Left lung (tissue), 10 donors: Measurements from ENCODE around the gene EZH1. TPM values are rescaled to one million over a fixed set of nuclear protein-coding genes. Genes with fewer than 3 reads are reported as not detected.

ENCODE experiments used
- ATAC-seq: fragments of 200-7000 bp; cut with Tn5 transposase; one replicate; pipeline ENCODE4 v1.9.1; 2020; ENCODE audit warnings: moderate library complexity
- DNase-seq, 4 donors: peaks; one replicate each; pipeline ENCODE4 v3.0.0-alpha.2; 2013 to 2020
- H3K27ac ChIP-seq, 2 donors: fragments of 200-600 bp; sonication (generic) in 1 of 2; one replicate each; pipeline versions ENCODE4 v1.5.0 to v1.8.0; 2020 to 2021
- H3K27me3 ChIP-seq, 2 donors: fragments of 200-600 bp; sonication (generic) in 1 of 2; one replicate each; pipeline versions ENCODE4 v1.5.0 to v1.8.0; 2020 to 2021
- H3K36me3 ChIP-seq, 2 donors: fragments of 200-600 bp; sonication (generic) in 1 of 2; one replicate each; pipeline versions ENCODE4 v1.5.0 to v1.8.0; 2020 to 2021
- H3K4me1 ChIP-seq, 2 donors: fragments of 200-600 bp; one replicate each; pipeline ENCODE4 v1.8.0; 2021
- H3K4me3 ChIP-seq, 2 donors: fragments of 200-600 bp; sonication (generic) in 1 of 2; one replicate each; pipeline versions ENCODE4 v1.5.0 to v1.8.0; 2020 to 2021; ENCODE audit warnings: mild to moderate bottlenecking in 1 of 2
- H3K9me3 ChIP-seq, 2 donors: fragments of 200-600 bp; sonication (generic) in 1 of 2; one replicate each; pipeline versions ENCODE4 v1.5.0 to v1.8.0; 2020 to 2021
- intact Hi-C, 2 donors: fragments of 100-400 bp; cut with DNase I; formaldehyde crosslinking; loops; one replicate each; pipeline versions ENCODE4 v1.11.2 to v1.14.2; 2022
- polyA plus RNA-seq, 6 donors: library from polyadenylated mRNA; unstranded; fragments of 120-200 nt; gene quantifications; one replicate each; pipeline ENCODE4 v1.2.1, GENCODE V29; 2013; ENCODE audit not compliant: insufficient read length in 6 of 6
- total RNA-seq, 2 donors: library from RNA; stranded (reverse); fragmentation: NEBNext Ultra II Directional; extraction: Animal tissue kit (Norgen Biotek cat#: 25700); gene quantifications; one replicate each; pipeline ENCODE4 v1.2.1, GENCODE V29; 2021
- TF ChIP-seq, protein P1 (sequence below), 2 donors: fragments of 200-600 bp; sonication (generic) in 1 of 2; IDR thresholded peaks; one replicate each; pipeline versions ENCODE4 v1.5.0 to v1.8.0; 2021; ENCODE audit warnings: antibody characterized with exemption in 2 of 2
- donor health status: DM: no; HTN: yes; CAD: no.
- donor health status: DM: no; HTN: no; CAD: no.

EZH1 gene
- total and polyA plus RNA-seq, 8 donors: 31.5 to 45.9 (median 36.8) TPM

DNA sequence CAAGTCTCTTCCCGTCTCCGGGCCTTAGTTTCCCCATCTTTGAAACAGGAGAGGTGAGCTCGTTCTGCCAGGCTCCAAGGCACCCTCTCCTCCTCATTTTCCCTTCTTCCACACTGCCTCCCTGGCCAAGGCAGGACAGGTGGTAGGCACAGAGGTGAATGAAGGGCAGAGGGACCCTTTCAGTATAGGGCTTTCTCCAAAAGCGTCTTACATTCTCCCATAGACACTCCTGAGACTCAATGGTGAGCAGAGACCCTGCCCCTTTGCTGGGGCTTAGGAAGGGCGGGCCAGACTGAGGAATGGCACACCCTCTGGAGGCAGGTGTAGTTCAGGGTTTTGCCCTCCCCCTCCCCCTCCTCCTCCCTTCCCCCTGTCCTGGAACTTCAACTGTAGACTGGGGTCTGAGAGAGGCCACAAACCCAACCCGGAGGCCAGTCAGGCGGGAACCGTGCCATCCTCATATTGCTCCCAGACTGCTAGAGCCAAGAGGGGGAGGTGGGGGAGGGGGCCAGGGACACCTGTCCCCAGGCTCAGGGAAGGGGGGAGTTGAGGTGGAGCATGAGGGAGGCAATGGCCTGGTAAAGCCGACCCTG lies 70.0 kb downstream of the EZH1 start:
- DNase-seq: no peak
- Histone ChIP-seq H3K27me3 (peaks cover 0 to 71% of the 10 kb centered on the region in 2 donors), H3K27ac (peak overlapping the region; percentile 80 to 86), H3K9me3 (no peaks in the 10 kb centered on the region), H3K4me1 (peaks cover 40 to 75% of the 10 kb centered on the region in 2 donors), H3K36me3 (peaks cover 0 to 33% of the 10 kb centered on the region in 2 donors), H3K4me3 (peak overlapping the region; percentile 86 to 90)
- TF ChIP-seq, protein P1, sequence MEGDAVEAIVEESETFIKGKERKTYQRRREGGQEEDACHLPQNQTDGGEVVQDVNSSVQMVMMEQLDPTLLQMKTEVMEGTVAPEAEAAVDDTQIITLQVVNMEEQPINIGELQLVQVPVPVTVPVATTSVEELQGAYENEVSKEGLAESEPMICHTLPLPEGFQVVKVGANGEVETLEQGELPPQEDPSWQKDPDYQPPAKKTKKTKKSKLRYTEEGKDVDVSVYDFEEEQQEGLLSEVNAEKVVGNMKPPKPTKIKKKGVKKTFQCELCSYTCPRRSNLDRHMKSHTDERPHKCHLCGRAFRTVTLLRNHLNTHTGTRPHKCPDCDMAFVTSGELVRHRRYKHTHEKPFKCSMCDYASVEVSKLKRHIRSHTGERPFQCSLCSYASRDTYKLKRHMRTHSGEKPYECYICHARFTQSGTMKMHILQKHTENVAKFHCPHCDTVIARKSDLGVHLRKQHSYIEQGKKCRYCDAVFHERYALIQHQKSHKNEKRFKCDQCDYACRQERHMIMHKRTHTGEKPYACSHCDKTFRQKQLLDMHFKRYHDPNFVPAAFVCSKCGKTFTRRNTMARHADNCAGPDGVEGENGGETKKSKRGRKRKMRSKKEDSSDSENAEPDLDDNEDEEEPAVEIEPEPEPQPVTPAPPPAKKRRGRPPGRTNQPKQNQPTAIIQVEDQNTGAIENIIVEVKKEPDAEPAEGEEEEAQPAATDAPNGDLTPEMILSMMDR (IDR thresholded peaks at IDR 0.05): no peak
- intact Hi-C loops: loop anchor here in 1 of 2 donors (5.0 kb wide), 1 partner anchor 98 kb away; the partner anchor contains the start of gene PSMC3IP
- no peak for ATAC-seq

DNA sequence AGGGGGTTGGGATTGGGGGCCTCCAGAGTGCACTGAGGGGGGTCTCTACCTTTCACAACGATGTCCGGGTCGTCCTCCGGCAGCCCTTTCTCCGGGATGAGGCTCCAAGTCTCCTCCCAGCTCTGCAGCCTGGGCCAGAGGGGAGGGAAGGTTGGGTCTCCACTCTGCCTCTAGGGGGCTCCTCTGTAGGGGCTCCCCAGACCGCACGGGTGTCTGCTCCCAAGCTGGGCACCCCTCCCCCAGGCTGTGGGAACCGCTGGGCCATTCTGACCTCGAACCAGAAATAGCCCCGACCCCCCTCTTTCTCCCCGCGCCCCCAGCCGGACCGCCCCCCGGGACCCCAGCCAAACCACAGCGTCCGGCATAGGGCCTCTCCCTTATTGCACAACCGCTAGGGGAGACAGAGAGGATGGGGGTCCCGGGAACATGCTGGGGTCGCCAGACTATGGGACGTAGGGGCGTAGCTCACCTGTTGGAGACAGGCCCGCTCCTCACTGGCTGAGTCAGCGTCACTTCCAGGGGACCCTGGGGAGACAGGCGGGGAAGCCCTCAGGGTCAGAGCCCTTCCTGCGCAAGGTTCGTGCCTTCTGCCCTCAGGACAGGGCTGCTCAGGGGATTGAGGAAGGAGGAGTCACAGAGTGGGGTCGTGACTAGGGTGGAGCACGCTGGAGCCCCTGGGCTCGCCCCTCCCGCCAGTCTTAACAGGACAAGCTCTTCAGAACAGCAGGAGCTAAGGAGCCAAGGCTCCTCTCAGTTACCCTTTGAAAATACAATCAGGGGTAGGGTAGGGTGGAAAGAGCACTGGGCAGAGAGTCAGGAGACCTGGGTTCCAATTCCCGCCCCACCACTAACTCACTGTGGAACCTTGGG lies 70.7 kb downstream of the EZH1 start:
- ATAC-seq (no peak), DNase-seq (peak in 1 of 4 donors; percentile 44)
- H3K9me3 ChIP-seq: no peaks in the 10 kb centered on the region
- TF ChIP-seq, protein P1 (IDR thresholded peaks at IDR 0.05): peak; percentile 30 to 56
- H3K27me3 ChIP-seq: peaks cover 0 to 78% of the 10 kb centered on the region in 2 donors
- H3K27ac ChIP-seq: peak overlapping the region in 1 of 2 donors; percentile 22
- peaks cover 32 to 71% of the 10 kb centered on the region in 2 donors for H3K4me1 ChIP-seq
- intact Hi-C loops: no loop called here
- peaks cover 0 to 40% of the 10 kb centered on the region in 2 donors for H3K36me3 ChIP-seq
- H3K4me3 ChIP-seq: peak overlapping the region; percentile 86 to 90

DNA sequence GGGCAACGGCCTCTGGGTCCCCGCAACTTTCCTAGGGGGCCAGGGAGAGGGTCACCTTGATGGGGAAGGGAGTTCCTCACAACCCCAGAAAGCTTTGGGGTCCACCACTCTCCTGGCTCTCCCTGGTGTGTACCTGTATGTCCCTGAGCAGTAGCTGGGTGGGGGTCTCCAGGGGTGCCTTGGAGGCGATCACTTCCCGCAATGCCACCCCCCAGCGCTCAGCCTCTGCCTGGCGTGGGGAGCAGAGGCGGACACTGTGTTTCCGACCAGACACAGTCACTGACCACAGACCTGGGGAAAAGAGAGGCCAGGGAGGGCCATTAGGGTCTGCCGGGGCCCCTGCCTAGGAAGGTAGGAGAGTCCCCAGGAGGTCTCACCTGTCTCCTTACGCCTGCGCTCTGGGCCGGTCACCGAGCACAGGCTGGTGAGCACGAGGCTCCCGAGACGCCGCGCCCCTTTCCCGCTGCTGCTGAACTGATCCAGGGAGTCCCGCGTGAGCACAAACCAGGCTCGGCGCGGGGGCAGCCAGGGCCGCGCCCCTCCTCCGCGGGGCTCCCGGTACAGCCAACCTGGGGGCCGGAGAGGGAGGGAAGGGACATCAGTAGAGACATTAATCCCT lies 71.5 kb downstream of the EZH1 start:
- DNase-seq: no peak
- TF ChIP-seq, protein P1 (IDR thresholded peaks at IDR 0.05): no peak
- Histone ChIP-seq H3K27ac (no peak overlapping the region), H3K27me3 (peaks cover 0 to 78% of the 10 kb centered on the region in 2 donors), H3K4me3 (peak overlapping the region in 1 of 2 donors; percentile 86), H3K36me3 (peaks cover 0 to 46% of the 10 kb centered on the region in 2 donors), H3K9me3 (no peaks in the 10 kb centered on the region), H3K4me1 (peaks cover 28 to 71% of the 10 kb centered on the region in 2 donors)
- intact Hi-C loops: no loop called here
- no peak for ATAC-seq

DNA sequence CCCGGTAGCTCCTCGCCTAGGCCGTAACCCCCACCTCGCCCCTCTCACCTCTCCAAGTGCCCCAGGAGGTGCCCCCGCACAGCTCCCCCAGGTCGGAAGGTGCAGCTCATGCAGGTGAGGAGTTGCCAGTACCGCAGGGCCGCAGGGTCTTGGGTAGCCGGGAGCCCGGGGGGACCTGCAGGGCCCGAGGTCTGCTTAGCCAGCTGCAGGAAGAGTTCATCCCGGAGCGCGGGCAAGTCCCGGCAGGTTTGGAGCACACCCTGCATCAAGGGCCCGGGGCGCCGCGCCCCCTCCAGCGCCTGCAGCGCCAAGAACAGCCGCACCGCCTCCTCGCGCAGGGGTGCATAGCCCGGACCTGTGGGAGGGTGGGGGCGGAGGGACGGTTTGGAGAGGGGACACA lies 72.8 kb downstream of the EZH1 start:
- Histone ChIP-seq H3K27me3 (peaks cover 0 to 78% of the 10 kb centered on the region in 2 donors), H3K4me1 (peaks cover 30 to 75% of the 10 kb centered on the region in 2 donors), H3K4me3 (no peak overlapping the region), H3K27ac (no peak overlapping the region), H3K9me3 (no peaks in the 10 kb centered on the region), H3K36me3 (peaks cover 0 to 46% of the 10 kb centered on the region in 2 donors)
- intact Hi-C loops: no loop called here
- no peak for ATAC-seq
- no peak for DNase-seq
- TF ChIP-seq, protein P1 (IDR thresholded peaks at IDR 0.05): no peak
